ENCODE data around the gene LTBR.
"Not testable (repeated sequence)": the region's sequence is repeated elsewhere in the genome, so short reads cannot be mapped to it uniquely, and the experiment has no call there.

The LTBR gene

DNA sequence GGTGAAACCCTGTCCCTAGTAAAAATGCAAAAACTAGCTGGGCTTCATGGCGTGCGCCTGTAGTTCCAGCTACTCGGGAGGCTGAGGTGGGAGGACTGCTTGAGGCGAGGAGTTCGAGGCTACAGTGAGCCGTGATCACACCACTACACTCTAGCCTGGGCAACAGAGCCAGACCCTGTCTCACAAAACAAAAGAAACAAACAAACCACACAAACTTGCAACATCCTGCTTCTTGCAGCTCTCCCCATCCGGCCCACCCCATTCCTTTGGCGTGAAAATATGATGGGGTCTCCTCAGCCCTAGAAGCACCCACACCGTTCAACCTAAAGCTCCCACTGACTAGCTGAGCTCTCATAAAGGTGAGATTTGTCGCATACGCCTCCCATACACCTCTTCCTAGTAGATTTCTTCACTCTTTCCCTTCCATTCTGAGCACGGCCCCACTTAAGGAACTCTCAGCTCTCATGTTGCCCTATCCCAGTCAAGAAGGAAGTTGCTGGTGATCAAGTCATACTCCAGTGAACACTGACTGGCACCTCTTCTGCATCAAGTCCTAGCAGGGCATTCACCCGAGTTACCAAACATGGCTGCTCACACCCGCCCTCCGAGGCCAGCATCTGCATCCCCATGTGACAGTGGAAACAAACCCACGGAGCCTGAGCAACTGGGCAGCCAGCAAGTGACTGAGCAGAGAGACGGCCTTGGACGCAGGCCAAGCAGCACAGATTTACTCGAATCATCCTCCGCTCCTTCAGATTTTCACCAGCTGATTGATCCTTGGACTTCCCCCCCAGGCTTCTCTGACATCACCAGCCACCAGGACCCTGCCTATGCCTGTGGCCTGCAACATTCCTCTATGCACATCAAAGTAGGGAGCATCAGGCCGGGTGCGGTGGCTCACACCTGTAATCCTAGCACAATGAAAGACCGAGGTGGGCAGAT lies 41.9 kb downstream of the LTBR start:
- DNase-seq: no peak
- Histone ChIP-seq H3K4me3 (ENCODE audit: insufficient read depth, low read depth, low read length, poor library complexity, severe bottlenecking) (no peak overlapping the region), H3K9me3 (ENCODE audit: control insufficient read depth, low read length) (no peaks in the 10 kb centered on the region), H3K27ac (ENCODE audit: insufficient read depth, low read length, poor library complexity, severe bottlenecking) (peak overlapping the region; percentile 67), H3K4me1 (ENCODE audit: control insufficient read depth, insufficient read depth, low read length, poor library complexity, severe bottlenecking) (peaks cover 20% of the 10 kb centered on the region), H3K27me3 (replicated peaks; ENCODE audit: control insufficient read depth, insufficient read depth, low read length, poor library complexity, severe bottlenecking) (no peaks in the 10 kb centered on the region), H3K36me3 (ENCODE audit: control insufficient read depth, insufficient read depth, low read length) (no peaks in the 10 kb centered on the region)

- DNase-seq: peak; percentile 41 to 70 (median 51)
- H3K27me3 ChIP-seq (replicated peaks; ENCODE audit: control insufficient read depth, insufficient read depth, low read length, poor library complexity, severe bottlenecking): no peaks in the 10 kb centered on the region
- H3K27ac ChIP-seq (ENCODE audit: insufficient read depth, low read length, poor library complexity, severe bottlenecking): peak overlapping the region; percentile 67
- H3K36me3 ChIP-seq (ENCODE audit: control insufficient read depth, insufficient read depth, low read length): no peaks in the 10 kb centered on the region
- peaks cover 20% of the 10 kb centered on the region for H3K4me1 ChIP-seq (ENCODE audit: control insufficient read depth, insufficient read depth, low read length, poor library complexity, severe bottlenecking)
- H3K9me3 ChIP-seq (ENCODE audit: control insufficient read depth, low read length): no peaks in the 10 kb centered on the region
- H3K4me3 ChIP-seq (ENCODE audit: insufficient read depth, low read depth, low read length, poor library complexity, severe bottlenecking): peak overlapping the region; percentile 24
These were observed 43.1 kb downstream of the LTBR start for GRCh38 chr12:6426882-6427671.

DNA sequence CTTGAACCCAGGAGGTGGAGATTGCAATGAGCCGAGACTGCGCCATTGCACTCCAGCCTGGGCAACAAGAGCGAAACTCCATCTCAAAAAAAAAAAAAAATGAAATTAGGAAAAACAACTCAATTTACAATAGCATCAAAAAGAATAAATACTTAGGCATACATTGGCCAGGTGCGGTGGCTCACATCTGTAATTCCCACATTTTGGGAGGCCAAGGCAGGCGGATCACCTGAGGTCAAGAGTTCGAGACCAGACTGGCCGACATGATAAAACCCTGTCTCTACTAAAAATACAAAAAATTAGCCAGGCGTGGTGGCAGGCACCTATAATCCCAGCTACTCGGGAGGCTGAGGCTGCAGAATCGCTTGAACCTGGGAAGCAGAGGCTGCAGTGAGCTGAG lies 43.8 kb downstream of the LTBR start:
- H3K4me3 ChIP-seq (ENCODE audit: insufficient read depth, low read depth, low read length, poor library complexity, severe bottlenecking); H3K36me3 ChIP-seq (ENCODE audit: control insufficient read depth, insufficient read depth, low read length); H3K27me3 ChIP-seq (replicated peaks; ENCODE audit: control insufficient read depth, insufficient read depth, low read length, poor library complexity, severe bottlenecking); H3K9me3 ChIP-seq (ENCODE audit: control insufficient read depth, low read length); DNase-seq: not testable (repeated sequence)
- Histone ChIP-seq H3K27ac (ENCODE audit: insufficient read depth, low read length, poor library complexity, severe bottlenecking) (peak overlapping the region; percentile 67), H3K4me1 (ENCODE audit: control insufficient read depth, insufficient read depth, low read length, poor library complexity, severe bottlenecking) (peaks cover 20% of the 10 kb centered on the region)

- no peaks in the 10 kb centered on the region for H3K36me3 ChIP-seq (ENCODE audit: control insufficient read depth, insufficient read depth, low read length)
- peaks cover 19% of the 10 kb centered on the region for H3K4me1 ChIP-seq (ENCODE audit: control insufficient read depth, insufficient read depth, low read length, poor library complexity, severe bottlenecking)
- no peaks in the 10 kb centered on the region for H3K9me3 ChIP-seq (ENCODE audit: control insufficient read depth, low read length)
- H3K4me3 ChIP-seq (ENCODE audit: insufficient read depth, low read depth, low read length, poor library complexity, severe bottlenecking): no peak overlapping the region
- H3K27me3 ChIP-seq (replicated peaks; ENCODE audit: control insufficient read depth, insufficient read depth, low read length, poor library complexity, severe bottlenecking): no peaks in the 10 kb centered on the region
- DNase-seq: no peak
- no peak overlapping the region for H3K27ac ChIP-seq (ENCODE audit: insufficient read depth, low read length, poor library complexity, severe bottlenecking)
These were observed 44.4 kb downstream of the LTBR start for GRCh38 chr12:6428326-6428725.

GRCh38 chr12:6430124-6430989 lies 46.4 kb downstream of the LTBR start:
- DNase-seq: no peak
- H3K9me3 ChIP-seq (ENCODE audit: control insufficient read depth, low read length): no peaks in the 10 kb centered on the region
- no peak overlapping the region for H3K4me3 ChIP-seq (ENCODE audit: insufficient read depth, low read depth, low read length, poor library complexity, severe bottlenecking)
- H3K36me3 ChIP-seq (ENCODE audit: control insufficient read depth, insufficient read depth, low read length): no peaks in the 10 kb centered on the region
- no peak overlapping the region for H3K27ac ChIP-seq (ENCODE audit: insufficient read depth, low read length, poor library complexity, severe bottlenecking)
- H3K27me3 ChIP-seq (replicated peaks; ENCODE audit: control insufficient read depth, insufficient read depth, low read length, poor library complexity, severe bottlenecking): no peaks in the 10 kb centered on the region
- peaks cover 19% of the 10 kb centered on the region for H3K4me1 ChIP-seq (ENCODE audit: control insufficient read depth, insufficient read depth, low read length, poor library complexity, severe bottlenecking)

DNA sequence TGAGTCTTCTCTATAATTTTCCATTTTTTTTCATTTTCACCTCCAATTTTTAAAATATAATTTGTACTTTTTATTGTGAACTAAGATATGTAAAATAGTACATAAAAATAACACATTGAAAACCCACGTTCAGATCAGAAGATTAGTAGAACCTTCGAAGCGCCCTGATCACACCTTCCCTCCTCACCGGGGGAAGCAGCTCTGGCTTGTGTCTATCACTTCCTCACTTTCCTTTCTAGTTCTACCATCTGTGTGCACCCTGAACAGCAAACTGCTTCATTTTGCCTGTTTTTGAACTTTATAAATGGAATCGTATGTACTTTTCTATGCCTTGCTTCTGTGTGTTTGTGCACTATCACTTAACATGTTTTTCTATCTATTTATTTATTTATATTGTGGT lies 49.0 kb downstream of the LTBR start:
- no peaks in the 10 kb centered on the region for H3K9me3 ChIP-seq (ENCODE audit: control insufficient read depth, low read length)
- H3K4me3 ChIP-seq (ENCODE audit: insufficient read depth, low read depth, low read length, poor library complexity, severe bottlenecking): no peak overlapping the region
- no peaks in the 10 kb centered on the region for H3K27me3 ChIP-seq (replicated peaks; ENCODE audit: control insufficient read depth, insufficient read depth, low read length, poor library complexity, severe bottlenecking)
- no peaks in the 10 kb centered on the region for H3K36me3 ChIP-seq (ENCODE audit: control insufficient read depth, insufficient read depth, low read length)
- H3K4me1 ChIP-seq (ENCODE audit: control insufficient read depth, insufficient read depth, low read length, poor library complexity, severe bottlenecking): peaks cover 7% of the 10 kb centered on the region
- no peak overlapping the region for H3K27ac ChIP-seq (ENCODE audit: insufficient read depth, low read length, poor library complexity, severe bottlenecking)
- DNase-seq: no peak

GRCh38 chr12:6434205-6435140 lies 50.5 kb downstream of the LTBR start:
- Histone ChIP-seq H3K4me3 (ENCODE audit: insufficient read depth, low read depth, low read length, poor library complexity, severe bottlenecking) (no peak overlapping the region), H3K9me3 (ENCODE audit: control insufficient read depth, low read length) (no peaks in the 10 kb centered on the region), H3K4me1 (ENCODE audit: control insufficient read depth, insufficient read depth, low read length, poor library complexity, severe bottlenecking) (peaks cover 7% of the 10 kb centered on the region), H3K27ac (ENCODE audit: insufficient read depth, low read length, poor library complexity, severe bottlenecking) (no peak overlapping the region), H3K36me3 (ENCODE audit: control insufficient read depth, insufficient read depth, low read length) (no peaks in the 10 kb centered on the region), H3K27me3 (replicated peaks; ENCODE audit: control insufficient read depth, insufficient read depth, low read length, poor library complexity, severe bottlenecking) (no peaks in the 10 kb centered on the region)
- no peak for DNase-seq

DNA sequence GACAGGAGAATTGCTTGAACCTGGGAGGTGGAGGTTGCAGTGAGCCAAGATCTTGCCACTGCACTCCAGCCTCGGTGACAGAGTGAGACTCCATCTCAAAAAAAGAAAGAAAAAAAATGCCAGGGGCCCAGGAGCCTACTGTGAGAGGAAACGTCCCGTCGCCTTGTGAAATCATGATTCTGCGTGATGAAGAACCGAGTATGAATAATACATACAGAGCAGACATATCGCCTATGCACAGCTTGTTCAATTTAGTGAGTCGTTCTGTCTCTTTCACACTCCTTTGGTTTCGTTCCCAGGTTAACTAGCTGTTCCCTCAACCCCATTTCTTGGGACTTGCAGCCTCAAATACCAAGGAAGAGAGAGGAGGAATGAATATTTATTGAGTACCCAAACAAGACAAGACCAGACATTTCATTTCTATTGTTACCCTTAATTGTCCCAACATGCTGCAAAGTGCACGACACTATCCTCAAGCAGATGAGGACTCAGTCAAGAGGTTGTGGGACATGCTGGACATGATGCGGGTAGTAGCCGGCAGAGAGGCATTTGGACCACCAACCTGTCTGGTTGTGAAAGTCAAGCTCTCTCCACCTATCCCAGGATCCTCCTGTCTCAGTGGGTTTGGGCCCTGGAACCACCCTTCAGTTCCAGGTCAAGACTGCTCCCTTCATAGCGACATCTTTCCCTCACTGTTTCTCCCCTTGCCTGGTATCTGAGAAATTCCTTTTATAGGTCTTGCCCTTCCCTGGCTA lies 52.2 kb downstream of the LTBR start:
- Histone ChIP-seq H3K27ac (ENCODE audit: insufficient read depth, low read length, poor library complexity, severe bottlenecking) (no peak overlapping the region), H3K4me1 (ENCODE audit: control insufficient read depth, insufficient read depth, low read length, poor library complexity, severe bottlenecking) (peaks cover 7% of the 10 kb centered on the region), H3K4me3 (ENCODE audit: insufficient read depth, low read depth, low read length, poor library complexity, severe bottlenecking) (no peak overlapping the region), H3K36me3 (ENCODE audit: control insufficient read depth, insufficient read depth, low read length) (no peaks in the 10 kb centered on the region), H3K9me3 (ENCODE audit: control insufficient read depth, low read length) (no peaks in the 10 kb centered on the region), H3K27me3 (replicated peaks; ENCODE audit: control insufficient read depth, insufficient read depth, low read length, poor library complexity, severe bottlenecking) (no peaks in the 10 kb centered on the region)
- no peak for DNase-seq

All from effector memory CD4-positive, alpha-beta T cell (primary cell).